ENCODE results near the gene ZNF483. TPM values are rescaled to one million over a fixed set of nuclear protein-coding genes. Genes with fewer than 3 reads are reported as not detected.

Gene ZNF483
- total RNA-seq, 1 experiment from 2014 or later = 1.3 TPM

GRCh38 chr9:111524731-111525055 lies 286 bp upstream of the ZNF483 start:
- POLR2A ChIA-PET = interaction anchor here (0.7 to 3.3 kb wide), 12 partner anchors 9 to 107 kb away, joined by 3 to 31 read pairs (median 4); partner anchors contain the start of genes DNAJC25 and ECPAS
- Mint-ChIP-seq H3K4me3 (ENCODE audit: unreplicated experiment) (peak overlapping the region; percentile 82), H3K27ac (ENCODE audit: low read depth, unreplicated experiment) (no peak overlapping the region), H3K27me3 (ENCODE audit: insufficient read depth, unreplicated experiment) (no peaks in the 10 kb centered on the region), H3K9me3 (ENCODE audit: unreplicated experiment) (peaks cover 14% of the 10 kb centered on the region), H3K36me3 (ENCODE audit: insufficient read depth, unreplicated experiment) (peaks cover 5% of the 10 kb centered on the region), H3K4me1 (ENCODE audit: insufficient read depth, unreplicated experiment) (peaks cover 15% of the 10 kb centered on the region)
- intact Hi-C loops (cut with micrococcal nuclease) = no loop called here
- CTCF ChIA-PET = no interaction called here
- no TSS peak for BruUV-seq (replicated peaks)
- DNase-seq (ENCODE audit: unreplicated experiment) = no peak
- no peak for TF ChIP-seq CTCF (IDR thresholded peaks at IDR 0.05; ENCODE audit: unreplicated experiment)

GRCh38 chr9:111527347-111527746 lies 2.4 kb downstream of the ZNF483 start:
- peaks cover 15% of the 10 kb centered on the region for H3K4me1 Mint-ChIP-seq (ENCODE audit: insufficient read depth, unreplicated experiment)
- POLR2A ChIA-PET = interaction anchor here (0.7 to 1.2 kb wide), 2 partner anchors 25 to 104 kb away, joined by 4 read pairs; no protein-coding TSS in a partner anchor
- CTCF ChIA-PET = no interaction called here
- H3K9me3 Mint-ChIP-seq (ENCODE audit: unreplicated experiment) = peaks cover 7% of the 10 kb centered on the region
- H3K27ac Mint-ChIP-seq (ENCODE audit: low read depth, unreplicated experiment) = no peak overlapping the region
- DNase-seq (ENCODE audit: unreplicated experiment) = no peak
- no TSS peak for BruUV-seq (replicated peaks)
- intact Hi-C loops (cut with micrococcal nuclease) = no loop called here
- no peaks in the 10 kb centered on the region for H3K27me3 Mint-ChIP-seq (ENCODE audit: insufficient read depth, unreplicated experiment)
- no peak overlapping the region for H3K4me3 Mint-ChIP-seq (ENCODE audit: unreplicated experiment)
- H3K36me3 Mint-ChIP-seq (ENCODE audit: insufficient read depth, unreplicated experiment) = peaks cover 6% of the 10 kb centered on the region
- no peak for TF ChIP-seq CTCF (IDR thresholded peaks at IDR 0.05; ENCODE audit: unreplicated experiment)

- Mint-ChIP-seq H3K4me3 (ENCODE audit: unreplicated experiment) (no peak overlapping the region), H3K27ac (ENCODE audit: low read depth, unreplicated experiment) (no peak overlapping the region), H3K9me3 (ENCODE audit: unreplicated experiment) (peaks cover 17% of the 10 kb centered on the region), H3K36me3 (ENCODE audit: insufficient read depth, unreplicated experiment) (peaks cover 14% of the 10 kb centered on the region), H3K4me1 (ENCODE audit: insufficient read depth, unreplicated experiment) (peaks cover 8% of the 10 kb centered on the region), H3K27me3 (ENCODE audit: insufficient read depth, unreplicated experiment) (no peaks in the 10 kb centered on the region)
- no TSS peak for BruUV-seq (replicated peaks)
- ChIA-PET POLR2A (interaction anchor here (0.6 to 1.2 kb wide), 2 partner anchors 22 to 47 kb away, joined by 3 read pairs; no protein-coding TSS in a partner anchor), CTCF (interaction anchor here (0.5 to 1.1 kb wide), 4 partner anchors 27 to 1100 kb away, joined by 3 to 7 read pairs (median 4); no protein-coding TSS in a partner anchor)
- intact Hi-C loops (cut with micrococcal nuclease) = no loop called here
- DNase-seq (ENCODE audit: unreplicated experiment) = no peak
- no peak for TF ChIP-seq CTCF (IDR thresholded peaks at IDR 0.05; ENCODE audit: unreplicated experiment)
Measured at GRCh38 chr9:111529787-111530186, 4.8 kb downstream of the ZNF483 start.

- intact Hi-C loops (cut with micrococcal nuclease) = no loop called here
- Mint-ChIP-seq H3K9me3 (ENCODE audit: unreplicated experiment) (peaks cover 17% of the 10 kb centered on the region), H3K27me3 (ENCODE audit: insufficient read depth, unreplicated experiment) (no peaks in the 10 kb centered on the region), H3K36me3 (ENCODE audit: insufficient read depth, unreplicated experiment) (peaks cover 16% of the 10 kb centered on the region), H3K27ac (ENCODE audit: low read depth, unreplicated experiment) (no peak overlapping the region), H3K4me3 (ENCODE audit: unreplicated experiment) (no peak overlapping the region), H3K4me1 (ENCODE audit: insufficient read depth, unreplicated experiment) (no peaks in the 10 kb centered on the region)
- POLR2A ChIA-PET = interaction anchor here (0.9 kb wide), 1 partner anchor 12 kb away, joined by 3 read pairs; no protein-coding TSS in a partner anchor
- CTCF ChIA-PET = interaction anchor here (0.6 kb wide), 1 partner anchor 12 kb away, joined by 4 read pairs; no protein-coding TSS in a partner anchor
- DNase-seq (ENCODE audit: unreplicated experiment) = no peak
- no TSS peak for BruUV-seq (replicated peaks)
- no peak for TF ChIP-seq CTCF (IDR thresholded peaks at IDR 0.05; ENCODE audit: unreplicated experiment)
Measured at GRCh38 chr9:111531716-111532115, 6.7 kb downstream of the ZNF483 start.

Measured in MCF 10A (cell line).